Hematopoietic multipotent progenitor cell treated with erythropoietin and hydrocortisone succinate and interleukin-3 and kit ligand, for 15 days (in vitro differentiated cells): ENCODE data around the gene TMEM30B.

Source experiments
- DNase-seq: peaks from one replicate; pipeline ENCODE4 v3.0.0-alpha.2; 2015; ENCODE audit warnings: low spot score

TMEM30B gene

DNA sequence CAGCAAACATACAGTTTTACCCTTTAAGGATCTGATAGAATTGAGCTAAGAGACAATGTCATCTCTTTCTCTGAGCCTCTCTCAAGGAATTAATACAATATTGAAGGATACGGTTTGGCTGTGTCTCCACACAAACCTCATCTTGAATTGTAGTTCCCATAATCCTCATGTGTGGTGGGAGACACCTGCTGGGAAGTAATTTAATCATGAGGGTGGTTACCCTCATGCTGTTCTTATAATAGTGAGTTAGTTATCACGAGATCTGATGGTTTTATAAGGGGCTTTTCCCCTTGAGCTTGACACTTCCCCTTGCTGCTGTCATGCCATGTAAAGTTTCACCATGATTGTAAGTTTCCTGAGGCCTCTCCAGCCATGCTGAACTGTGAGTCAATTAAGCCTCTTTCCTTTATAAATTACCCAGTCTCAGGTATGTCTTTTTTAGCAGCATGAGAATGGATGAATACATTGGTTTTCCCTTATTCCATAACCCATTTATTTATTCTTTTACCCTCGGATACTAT is 47.6 kb downstream of the TMEM30B start:
- no peak for DNase-seq

- no peak for DNase-seq
These were observed 49.3 kb downstream of the TMEM30B start for GRCh38 chr14:61231810-61232209.

DNA sequence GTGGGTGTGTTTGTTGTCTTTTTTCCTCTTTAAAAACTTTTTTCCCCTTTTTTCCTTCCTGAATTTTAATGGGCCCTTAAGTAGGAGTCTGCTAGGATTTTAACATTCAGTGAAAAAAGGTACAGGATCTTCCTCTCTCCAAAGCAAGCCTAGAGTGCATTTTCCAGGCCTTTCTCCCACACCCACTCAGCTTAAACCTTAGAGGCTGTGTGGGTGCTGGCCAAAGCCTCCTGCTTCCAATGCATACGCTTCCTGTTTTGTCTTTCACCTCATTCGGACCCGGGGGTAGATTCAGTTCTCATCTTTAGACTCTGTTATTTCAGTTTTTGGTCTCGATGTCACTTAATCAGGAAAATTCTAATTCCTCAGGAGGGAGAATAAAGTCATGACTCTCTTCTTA is 51.2 kb downstream of the TMEM30B start:
- no peak for DNase-seq

GRCh38 chr14:61229475-61229888 is 51.7 kb downstream of the TMEM30B start:
- no peak for DNase-seq

GRCh38 chr14:61227884-61228591 is 53.1 kb downstream of the TMEM30B start:
- DNase-seq, result no peak
